HCT116 (cell line): ENCODE measurements around the gene PRRC2A.

ENCODE experiments used
- EGR1 ChIP-seq: IDR thresholded peaks from 2 replicates; pipeline ENCODE4 v1.6.1; 2012; ENCODE audit warnings: low read depth
- EZH2 ChIP-seq: fragments of 200-600 bp; sonication (generic); IDR thresholded peaks from 2 replicates; pipeline ENCODE4 v1.6.1; 2017; ENCODE audit warnings: antibody characterized with exemption, mixed run types
- JUND ChIP-seq: IDR thresholded peaks from 2 replicates; pipeline ENCODE4 v1.6.1; 2012
- POLR2A ChIP-seq: IDR thresholded peaks from 2 replicates; pipeline ENCODE4 v1.7.0; 2011; ENCODE audit warnings: borderline replicate concordance; ENCODE audit not compliant: insufficient read depth, insufficient read length; ENCODE audit errors: extremely low read depth
- TF ChIP-seq, protein P1 (sequence below): IDR thresholded peaks from 2 replicates; pipeline ENCODE4 v1.6.1; 2012

- no peak for TF ChIP-seq EZH2
- no peak for TF ChIP-seq JUND
- no peak for TF ChIP-seq POLR2A
- no peak for TF ChIP-seq EGR1
- TF ChIP-seq, protein P1, sequence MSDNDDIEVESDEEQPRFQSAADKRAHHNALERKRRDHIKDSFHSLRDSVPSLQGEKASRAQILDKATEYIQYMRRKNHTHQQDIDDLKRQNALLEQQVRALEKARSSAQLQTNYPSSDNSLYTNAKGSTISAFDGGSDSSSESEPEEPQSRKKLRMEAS = no peak
These were observed 37.1 kb downstream of the PRRC2A start for GRCh38 chr6:31657406-31658157.
